Fibroblast of skin of back (primary cell): Measurements from ENCODE around the gene MAN1A1.

ENCODE experiments used
- DNase-seq: peaks from one replicate; pipeline ENCODE4 v3.0.0-alpha.2; 2013

The MAN1A1 gene

GRCh38 chr6:119137194-119138072 lies 212.1 kb downstream of the MAN1A1 start:
- DNase-seq = no peak

GRCh38 chr6:119134752-119135151 lies 214.8 kb downstream of the MAN1A1 start:
- DNase-seq = no peak

- DNase-seq = no peak
These were observed 216.2 kb downstream of the MAN1A1 start for GRCh38 chr6:119133400-119133799.

- no peak for DNase-seq
These were observed 217.1 kb downstream of the MAN1A1 start for GRCh38 chr6:119132261-119132981.

- DNase-seq = peak; percentile 80
These were observed 219.5 kb downstream of the MAN1A1 start for GRCh38 chr6:119129968-119130484.

GRCh38 chr6:119129148-119129967 lies 220.2 kb downstream of the MAN1A1 start:
- peak; percentile 69 for DNase-seq

- no peak for DNase-seq
These were observed 221.2 kb downstream of the MAN1A1 start for GRCh38 chr6:119128252-119128912.

GRCh38 chr6:119127627-119128026 lies 221.9 kb downstream of the MAN1A1 start:
- no peak for DNase-seq
